Omental fat pad (tissue), 4 donors: ENCODE data around the gene UBE2I. TPM values are rescaled to one million over a fixed set of nuclear protein-coding genes. Genes with fewer than 3 reads are reported as not detected.
"Not testable (repeated sequence)": the region's sequence is repeated elsewhere in the genome, so short reads cannot be mapped to it uniquely, and the experiment has no call there.

Source experiments
- ATAC-seq: fragments of 150-250 bp; one replicate; pipeline ENCODE4 v1.9.1; 2016; ENCODE audit warnings: mild to moderate bottlenecking, moderate library complexity; ENCODE audit not compliant: low FRiP score
- DNase-seq: peaks from one replicate; pipeline ENCODE4 v3.0.0-alpha.2; 2019; ENCODE audit warnings: low spot score
- CTCF ChIP-seq, 3 donors: fragments of 450-650 bp; IDR thresholded peaks; one replicate each; pipeline ENCODE4 v1.5.1; 2016 to 2017; ENCODE audit warnings: antibody characterized with exemption in 3 of 3, mild to moderate bottlenecking in 3 of 3, moderate library complexity in 2 of 3
- total RNA-seq, 4 donors: library from RNA; depleted of rRNA; stranded (reverse); fragments of >200 nt; gene quantifications; one replicate each; pipeline ENCODE4 v1.1.0, GENCODE V29; 2016

The UBE2I gene
- total RNA-seq, 4 donors from 2014 or later = 50.9 to 94.9 (median 72.5) TPM

- ATAC-seq (no peak), DNase-seq (no peak)
- TF ChIP-seq CTCF (IDR thresholded peaks at IDR 0.05) = no peak
These were observed 15.3 kb upstream of the UBE2I start for GRCh38 chr16:1293921-1294656.

- no peak for DNase-seq
- TF ChIP-seq CTCF (IDR thresholded peaks at IDR 0.05) = no peak
- ATAC-seq = no peak
These were observed 14.0 kb upstream of the UBE2I start for GRCh38 chr16:1295465-1295864.

- ATAC-seq, DNase-seq: not testable (repeated sequence)
These were observed 12.8 kb upstream of the UBE2I start for GRCh38 chr16:1296688-1297017.

GRCh38 chr16:1297018-1297696 is 12.3 kb upstream of the UBE2I start:
- DNase-seq (no peak), ATAC-seq (no peak)
- no peak for TF ChIP-seq CTCF (IDR thresholded peaks at IDR 0.05)

- TF ChIP-seq CTCF (IDR thresholded peaks at IDR 0.05) = no peak
- ATAC-seq (no peak), DNase-seq (no peak)
These were observed 11.0 kb upstream of the UBE2I start for GRCh38 chr16:1298406-1298805.

- no peak for DNase-seq
- ATAC-seq = no peak
- no peak for TF ChIP-seq CTCF (IDR thresholded peaks at IDR 0.05)
These were observed 10.2 kb upstream of the UBE2I start for GRCh38 chr16:1299012-1299867.

- no peak for TF ChIP-seq CTCF (IDR thresholded peaks at IDR 0.05)
- ATAC-seq = no peak
- no peak for DNase-seq
These were observed 9.6 kb upstream of the UBE2I start for GRCh38 chr16:1299868-1300203.
